Measurements from ENCODE around the gene TANC1.

Gene TANC1

DNA sequence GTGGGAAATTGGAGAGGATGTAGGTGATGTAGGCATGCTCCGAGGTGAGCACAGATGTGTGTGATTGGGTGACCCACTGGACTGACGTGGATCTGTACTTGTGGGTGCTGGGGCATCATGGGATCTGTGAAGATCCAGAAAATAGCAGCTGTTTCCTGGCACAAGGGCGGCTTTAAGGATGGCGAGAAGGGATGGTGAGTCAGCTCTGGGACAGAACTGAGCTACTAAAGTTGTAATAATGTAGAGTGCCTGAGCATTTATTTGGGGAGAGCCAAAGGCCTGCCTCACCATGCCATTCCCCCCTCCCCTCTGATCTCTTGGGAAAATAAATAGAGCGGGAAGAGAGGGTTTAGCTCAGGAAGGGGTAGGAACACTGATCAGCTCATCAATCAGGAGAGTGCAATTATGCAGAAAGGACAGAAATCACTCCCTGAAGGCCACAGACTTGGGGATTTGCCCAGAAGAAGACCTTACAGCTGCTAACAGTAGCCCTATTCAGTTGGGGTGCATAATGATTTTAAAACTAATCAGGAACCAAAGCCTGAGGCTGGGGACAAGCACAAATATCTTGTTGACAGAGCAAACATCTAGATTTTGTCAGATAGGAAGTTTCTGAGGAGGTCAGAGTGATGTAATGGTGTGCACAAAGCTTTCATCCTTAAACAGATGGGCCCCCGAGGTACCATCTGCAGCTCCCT is 30.3 kb downstream of the TANC1 start:
- no peak overlapping the region for H3K4me3 ChIP-seq (ENCODE audit: low read depth, low read length)
- TF ChIP-seq, protein P1, sequence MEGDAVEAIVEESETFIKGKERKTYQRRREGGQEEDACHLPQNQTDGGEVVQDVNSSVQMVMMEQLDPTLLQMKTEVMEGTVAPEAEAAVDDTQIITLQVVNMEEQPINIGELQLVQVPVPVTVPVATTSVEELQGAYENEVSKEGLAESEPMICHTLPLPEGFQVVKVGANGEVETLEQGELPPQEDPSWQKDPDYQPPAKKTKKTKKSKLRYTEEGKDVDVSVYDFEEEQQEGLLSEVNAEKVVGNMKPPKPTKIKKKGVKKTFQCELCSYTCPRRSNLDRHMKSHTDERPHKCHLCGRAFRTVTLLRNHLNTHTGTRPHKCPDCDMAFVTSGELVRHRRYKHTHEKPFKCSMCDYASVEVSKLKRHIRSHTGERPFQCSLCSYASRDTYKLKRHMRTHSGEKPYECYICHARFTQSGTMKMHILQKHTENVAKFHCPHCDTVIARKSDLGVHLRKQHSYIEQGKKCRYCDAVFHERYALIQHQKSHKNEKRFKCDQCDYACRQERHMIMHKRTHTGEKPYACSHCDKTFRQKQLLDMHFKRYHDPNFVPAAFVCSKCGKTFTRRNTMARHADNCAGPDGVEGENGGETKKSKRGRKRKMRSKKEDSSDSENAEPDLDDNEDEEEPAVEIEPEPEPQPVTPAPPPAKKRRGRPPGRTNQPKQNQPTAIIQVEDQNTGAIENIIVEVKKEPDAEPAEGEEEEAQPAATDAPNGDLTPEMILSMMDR (IDR thresholded peaks at IDR 0.05; ENCODE audit: borderline replicate concordance, insufficient read depth, low read depth, low read length), result no peak

DNA sequence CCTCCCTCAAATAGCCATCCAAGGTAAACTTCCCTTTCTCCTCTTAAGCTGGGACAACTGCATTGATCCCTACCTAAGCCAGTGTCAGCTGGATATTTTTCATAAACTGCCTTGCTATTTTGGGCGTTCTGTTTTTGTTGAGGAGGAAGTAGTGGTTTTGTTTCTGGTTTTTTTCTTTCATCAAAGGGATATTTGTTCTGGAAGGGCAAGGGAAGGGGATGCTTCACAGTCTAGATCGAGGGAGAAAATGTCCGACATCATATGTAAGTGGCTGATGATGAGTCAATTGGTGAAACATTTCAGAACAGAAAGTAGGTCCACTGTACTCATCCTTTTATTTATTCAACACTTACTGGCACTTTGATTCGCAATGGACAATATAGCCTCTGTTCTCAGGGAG is 31.0 kb downstream of the TANC1 start:
- TF ChIP-seq, protein P1 (IDR thresholded peaks at IDR 0.05; ENCODE audit: borderline replicate concordance, insufficient read depth, low read depth, low read length), result no peak
- no peak overlapping the region for H3K4me3 ChIP-seq (ENCODE audit: low read depth, low read length)

DNA sequence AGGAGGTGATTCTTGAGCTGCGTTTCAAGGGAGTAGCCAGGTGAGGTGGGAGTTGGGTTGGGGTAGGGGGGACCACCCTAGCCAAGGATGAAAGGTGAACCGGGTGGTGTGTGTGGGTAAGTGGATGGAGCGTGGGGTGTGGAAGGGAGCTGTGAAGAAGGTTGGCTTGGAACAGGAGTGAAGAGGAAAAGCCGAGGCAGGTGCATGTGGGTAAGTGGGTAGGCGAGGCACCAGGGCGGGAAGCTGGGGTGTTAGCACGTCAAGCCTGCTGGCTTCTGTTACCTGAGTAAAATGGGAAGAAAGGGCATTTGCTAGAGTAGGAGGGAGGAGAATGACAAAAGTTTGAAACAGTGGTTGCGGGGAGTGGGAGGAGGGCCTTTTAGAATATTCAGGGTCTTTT is 31.6 kb downstream of the TANC1 start:
- H3K4me3 ChIP-seq (ENCODE audit: low read depth, low read length), result no peak overlapping the region
- TF ChIP-seq, protein P1 (IDR thresholded peaks at IDR 0.05; ENCODE audit: borderline replicate concordance, insufficient read depth, low read depth, low read length), result no peak

DNA sequence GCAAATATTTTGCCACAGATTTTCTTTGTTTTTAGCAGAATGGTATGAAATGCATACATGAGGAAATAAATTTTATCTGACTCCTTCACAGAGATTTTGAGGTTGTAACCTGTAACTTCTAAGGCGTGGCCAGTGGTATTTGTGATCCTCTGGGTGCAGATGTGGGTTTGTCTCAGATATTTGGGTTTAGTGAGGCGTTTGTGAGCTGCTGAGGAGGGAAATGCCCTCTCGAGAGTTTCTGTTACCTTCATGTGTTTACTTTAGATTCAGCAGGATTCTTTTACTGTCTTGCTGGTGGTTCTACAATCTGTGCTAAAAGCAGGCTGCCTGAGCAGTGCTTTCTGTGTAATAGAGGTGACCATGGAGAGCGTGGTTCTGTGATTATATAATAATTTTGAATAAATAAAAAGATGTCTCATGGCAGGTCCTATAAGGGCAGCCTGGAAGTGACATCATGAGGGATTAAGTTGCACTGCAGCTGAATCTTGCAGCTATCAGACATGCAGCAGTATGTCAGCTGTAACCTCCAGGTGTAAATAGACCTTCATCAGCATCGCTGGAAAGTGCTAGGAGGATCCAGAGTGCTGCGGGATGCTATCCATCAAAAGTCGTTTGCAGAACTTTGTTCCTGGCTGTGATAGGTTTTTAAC is 34.1 kb downstream of the TANC1 start:
- TF ChIP-seq, protein P1 (IDR thresholded peaks at IDR 0.05; ENCODE audit: borderline replicate concordance, insufficient read depth, low read depth, low read length), result no peak
- H3K4me3 ChIP-seq (ENCODE audit: low read depth, low read length), result no peak overlapping the region

DNA sequence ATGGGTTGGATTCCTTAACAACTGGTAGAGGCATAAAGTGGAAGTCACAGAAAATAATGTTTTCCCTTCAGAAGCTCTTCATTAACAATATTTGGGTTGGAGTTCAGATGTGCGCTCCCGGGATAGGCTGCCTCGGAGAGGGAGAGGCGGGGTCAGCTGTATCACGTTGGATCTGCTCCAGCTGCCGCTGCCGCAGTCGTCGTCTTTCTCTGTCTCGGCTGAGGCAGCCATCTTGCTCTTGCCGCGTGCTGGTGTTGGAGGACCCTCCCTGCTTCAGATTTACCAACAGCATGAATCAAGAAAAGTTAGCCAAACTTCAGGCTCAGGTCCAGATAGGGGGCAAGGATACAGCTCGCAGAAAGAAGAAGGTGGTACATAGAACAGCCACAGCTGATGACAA is 35.1 kb downstream of the TANC1 start:
- H3K4me3 ChIP-seq (ENCODE audit: low read depth, low read length), result no peak overlapping the region
- TF ChIP-seq, protein P1 (IDR thresholded peaks at IDR 0.05; ENCODE audit: borderline replicate concordance, insufficient read depth, low read depth, low read length), result no peak

DNA sequence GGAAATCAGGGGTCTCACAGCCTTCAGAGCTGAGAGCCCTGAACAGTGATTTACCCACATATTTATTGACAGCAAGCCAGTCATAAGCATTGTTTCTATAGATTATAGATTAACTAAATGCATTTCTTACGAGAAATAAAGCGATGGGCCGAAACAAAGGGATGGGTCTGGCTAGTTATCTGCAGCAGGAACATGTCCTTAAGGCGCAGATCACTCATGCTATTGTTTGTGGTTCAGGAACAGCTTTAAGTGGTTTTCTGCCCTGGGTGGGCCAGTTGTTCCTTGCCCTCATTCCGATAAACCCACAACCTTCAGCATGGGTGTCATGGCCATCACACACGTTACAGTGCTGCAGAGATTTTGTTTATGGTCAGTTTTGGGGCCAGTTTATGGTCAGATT is 36.4 kb downstream of the TANC1 start:
- H3K4me3 ChIP-seq (ENCODE audit: low read depth, low read length), result no peak overlapping the region
- TF ChIP-seq, protein P1 (IDR thresholded peaks at IDR 0.05; ENCODE audit: borderline replicate concordance, insufficient read depth, low read depth, low read length), result no peak

DNA sequence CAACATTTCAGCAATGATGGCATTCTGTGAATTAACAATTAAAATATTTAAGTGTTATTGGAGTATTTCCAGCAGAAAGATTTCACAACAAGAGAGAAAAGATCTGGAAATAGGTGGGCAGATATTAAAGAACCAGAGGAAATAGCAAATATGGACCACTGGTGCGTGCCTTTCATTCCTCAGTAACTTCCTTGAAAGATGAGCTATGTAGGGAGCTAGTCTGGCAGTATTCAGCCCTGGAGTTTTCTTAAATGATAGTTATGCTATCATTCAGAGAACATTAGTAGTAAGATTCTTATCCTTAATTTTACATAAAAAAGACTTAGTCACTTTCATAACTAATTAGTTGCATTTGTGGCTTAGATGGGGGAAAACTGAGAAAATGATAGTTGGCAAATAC is 41.5 kb downstream of the TANC1 start:
- H3K4me3 ChIP-seq (ENCODE audit: low read depth, low read length), result no peak overlapping the region
- TF ChIP-seq, protein P1 (IDR thresholded peaks at IDR 0.05; ENCODE audit: borderline replicate concordance, insufficient read depth, low read depth, low read length), result no peak

Measured in GM12875 (cell line).